GM21447 (cell line): Measurements from ENCODE around the gene E4F1.

Source experiments
- ATAC-seq: cut with Tn5 transposase; IDR thresholded peaks from one replicate; pipeline ENCODE4 v1.9.1; 2021; ENCODE audit not compliant: unreplicated experiment

E4F1 gene

GRCh38 chr16:2205967-2206313 lies 17.5 kb upstream of the E4F1 start:
- ATAC-seq: peak; percentile 11

GRCh38 chr16:2206420-2206779 lies 17.0 kb upstream of the E4F1 start:
- no peak for ATAC-seq

- ATAC-seq: no peak
These were observed 16.5 kb upstream of the E4F1 start for GRCh38 chr16:2206780-2207433.

- no peak for ATAC-seq
These were observed 15.5 kb upstream of the E4F1 start for GRCh38 chr16:2207872-2208271.

GRCh38 chr16:2208308-2208707 lies 15.1 kb upstream of the E4F1 start:
- ATAC-seq: no peak

GRCh38 chr16:2208772-2209171 lies 14.6 kb upstream of the E4F1 start:
- no peak for ATAC-seq

- ATAC-seq: no peak
These were observed 14.0 kb upstream of the E4F1 start for GRCh38 chr16:2209258-2210008.

- no peak for ATAC-seq
These were observed 13.4 kb upstream of the E4F1 start for GRCh38 chr16:2210009-2210332.

- no peak for ATAC-seq
These were observed 12.7 kb upstream of the E4F1 start, which contains the start of gene BRICD5 for GRCh38 chr16:2210386-2211365. Gene BRICD5 (minus strand): TSS chr16:2210863. CDS start chr16:2210833, 30 bp downstream.

- ATAC-seq: no peak
These were observed 11.5 kb upstream of the E4F1 start for GRCh38 chr16:2211923-2212347.

GRCh38 chr16:2212362-2213324 lies 10.7 kb upstream of the E4F1 start:
- no peak for ATAC-seq

GRCh38 chr16:2213817-2214718 lies 9.3 kb upstream of the E4F1 start:
- ATAC-seq: peak; percentile 2

GRCh38 chr16:2214719-2214968 lies 8.7 kb upstream of the E4F1 start, which contains the start of gene PGP:
Gene PGP (minus strand): TSS chr16:2214840. CDS start chr16:2214777, 63 bp downstream.
- ATAC-seq: no peak

- no peak for ATAC-seq
These were observed 7.1 kb upstream of the E4F1 start for GRCh38 chr16:2216330-2216729.

- ATAC-seq: peak; percentile 22
These were observed 623 bp downstream of the E4F1 start for GRCh38 chr16:2223942-2224486.

- ATAC-seq: no peak
These were observed 2.9 kb downstream of the E4F1 start for GRCh38 chr16:2226245-2226793.

GRCh38 chr16:2226918-2227317 lies 3.5 kb downstream of the E4F1 start:
- ATAC-seq: no peak

GRCh38 chr16:2228161-2228824 lies 4.9 kb downstream of the E4F1 start:
- ATAC-seq: no peak

- no peak for ATAC-seq
These were observed 5.7 kb downstream of the E4F1 start for GRCh38 chr16:2229091-2229490.
